Endothelial cell of coronary artery (primary cell): ENCODE data around the gene EPN2. TPM values are rescaled to one million over a fixed set of nuclear protein-coding genes. Genes with fewer than 3 reads are reported as not detected.

Experiments used
- total RNA-seq: library from RNA; depleted of rRNA; stranded (reverse); fragments of >200 nt; gene quantifications from 2 replicates; pipeline ENCODE4 v1.2.3, GENCODE V29; 2014

Gene EPN2
- 24.7 and 44.5 TPM in 2 replicates for total RNA-seq

DNA sequence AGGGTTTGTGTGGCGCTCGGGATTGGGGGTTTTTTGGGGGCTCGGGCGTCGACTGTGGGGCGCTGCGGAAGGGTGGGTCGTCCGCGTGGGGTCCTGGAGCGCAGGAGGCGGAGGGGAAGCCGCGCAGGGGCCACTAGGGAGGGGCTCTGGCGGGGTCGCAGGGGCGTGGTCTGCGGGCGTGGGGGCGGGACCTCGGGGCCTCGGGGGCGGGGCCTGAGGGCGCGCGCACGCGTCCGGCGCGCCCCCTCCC, at the start of gene EPN2:
Gene EPN2, plus strand, starts transcription at position 228 of the 250 bp plus-strand sequence. CDS start 45,754 bp downstream, outside the sequence.

DNA sequence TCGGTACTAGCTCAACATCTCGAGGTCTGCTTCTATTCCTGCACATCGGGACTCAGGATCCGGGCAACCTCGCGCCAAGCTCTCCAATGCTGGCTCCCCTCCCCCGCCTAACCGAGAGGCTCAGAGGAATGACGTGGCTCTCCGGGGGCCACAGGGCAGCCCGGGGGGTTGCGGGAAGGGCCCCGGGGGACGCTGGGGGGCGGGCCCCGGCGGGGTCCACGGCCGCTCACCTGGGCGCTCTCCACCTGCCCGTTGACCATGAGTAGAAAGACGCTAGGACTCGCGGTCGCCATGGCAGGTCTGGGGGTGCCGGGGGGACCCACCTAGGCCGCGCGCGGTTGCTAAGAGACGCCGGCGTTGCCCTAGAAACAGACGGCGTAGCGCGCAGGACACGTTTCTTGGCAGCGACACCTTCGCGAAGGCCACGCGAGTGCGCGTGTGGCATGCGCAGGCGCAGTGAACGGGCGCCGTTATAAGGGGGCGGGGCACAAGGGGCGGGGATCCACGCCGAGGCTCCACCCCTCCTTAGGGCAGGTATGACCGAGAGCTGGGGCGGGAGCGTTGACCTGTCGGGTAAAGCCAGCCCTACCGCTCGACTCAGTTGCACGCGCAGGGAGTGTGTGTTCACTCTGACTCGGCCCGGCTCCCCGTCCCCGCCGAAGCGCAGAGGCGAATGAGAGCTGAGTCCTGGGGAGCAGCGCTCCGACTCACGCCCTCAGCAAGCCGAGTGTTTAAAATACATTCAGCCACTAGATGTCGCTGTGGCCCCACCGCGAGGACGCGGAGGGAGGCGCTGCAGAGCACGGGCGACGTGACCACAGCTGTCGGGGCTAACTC, 125.3 kb downstream of the EPN2 start, which contains the start of gene B9D1:
Gene B9D1, minus strand, starts transcription at position 447 of the 837 bp plus-strand sequence. Its CDS starts 154 bp downstream, at position 293.

GRCh38 chr17:19378416-19379360, 141.5 kb downstream of the EPN2 start, which contains the start of gene MAPK7:
Gene MAPK7, plus strand, starts transcription at chr17:19378498. Its CDS starts 403 bp downstream, at chr17:19378901.

Other genes starting within 250 kb of the EPN2 start
- 8.2 and 14.2 TPM in 2 replicates for gene FAM83G, start 232.6 kb upstream of the EPN2 start, total RNA-seq
- gene GRAP, start 190.4 kb upstream of the EPN2 start, total RNA-seq = 25.3 and 26.1 TPM in 2 replicates
- 15.2 and 40.6 TPM in 2 replicates for gene GRAPL, start 109.8 kb upstream of the EPN2 start, total RNA-seq
- gene B9D1, start 125.4 kb downstream of the EPN2 start, total RNA-seq = 18.4 and 32.7 TPM in 2 replicates
- 10.1 and 12.8 TPM in 2 replicates for gene MAPK7, start 141.1 kb downstream of the EPN2 start, total RNA-seq
- gene MFAP4, start 149.8 kb downstream of the EPN2 start, total RNA-seq = 0.09 TPM in 1 of 2 replicates, not detected in the other
- gene RNF112, start 173.9 kb downstream of the EPN2 start, total RNA-seq = 0.19 TPM in 1 of 2 replicates, not detected in the other